AG04450 (cell line): ENCODE results near the gene CEP162. TPM values are rescaled to one million over a fixed set of nuclear protein-coding genes. Genes with fewer than 3 reads are reported as not detected.
"Not testable (repeated sequence)": the region's sequence is repeated elsewhere in the genome, so short reads cannot be mapped to it uniquely, and the experiment has no call there.

Experiments used
- CTCF ChIA-PET: fragments of 300-600, 350-600 bp; formaldehyde crosslinking; extraction: SDS; loops from one replicate; lab custom pipeline; 2022; ENCODE audit warnings: antibody characterized with exemption, inconsistent platforms; lab: Charles Lee
- POLR2A ChIA-PET: fragments of 350-600 bp; formaldehyde crosslinking; extraction: SDS; loops from one replicate; lab custom pipeline; 2021; ENCODE audit warnings: antibody characterized with exemption, inconsistent platforms; lab: Yijun Ruan, JAX
- DNase-seq: peaks from one replicate; pipeline ENCODE4 v3.0.0-alpha.2; 2011; ENCODE audit warnings: low read depth, low spot score
- H3K27ac ChIP-seq: one replicate; pipeline ENCODE4 v1.5.1; 2012; ENCODE audit warnings: low read depth, low read length, control low read depth
- H3K27me3 ChIP-seq: one replicate; pipeline ENCODE4 v1.6.0; 2012; ENCODE audit warnings: low read length; ENCODE audit not compliant: control insufficient read depth, insufficient read depth
- H3K4me3 ChIP-seq: 2 replicates; pipeline ENCODE4 v1.5.1; 2011; ENCODE audit warnings: mild to moderate bottlenecking, low read depth, low read length, control low read depth
- H3K9me3 ChIP-seq: 2 replicates; pipeline ENCODE4 v1.5.1; 2012; ENCODE audit warnings: low read length; ENCODE audit not compliant: control insufficient read depth, insufficient read depth
- CTCF ChIP-seq: IDR thresholded peaks from 2 replicates; pipeline ENCODE4 v1.5.1; 2011; ENCODE audit warnings: low read depth, low read length, control low read depth, inconsistent platforms
- polyA plus RNA-seq: library from polyadenylated mRNA; depleted of rRNA; stranded (reverse); fragments of >200 nt; gene quantifications from 2 replicates; pipeline ENCODE4 v1.2.3, GENCODE V29; 2011

Gene CEP162
- polyA plus RNA-seq, 1 experiment: 5.3 TPM

- Histone ChIP-seq H3K4me3 (no peak overlapping the region), H3K27me3 (no peaks in the 10 kb centered on the region), H3K27ac (peak overlapping the region; percentile 52), H3K9me3 (peaks cover 13% of the 10 kb centered on the region; the same call in 1 of the 2 replicates)
- POLR2A ChIA-PET: interaction anchor here (0.9 kb wide), 1 partner anchor 92 kb away, joined by 3 read pairs; no protein-coding TSS in a partner anchor
- TF ChIP-seq CTCF: no peak
- CTCF ChIA-PET: no interaction called here
- no peak for DNase-seq
Observed at GRCh38 chr6:84136364-84137050, 90.9 kb downstream of the CEP162 start.

DNA sequence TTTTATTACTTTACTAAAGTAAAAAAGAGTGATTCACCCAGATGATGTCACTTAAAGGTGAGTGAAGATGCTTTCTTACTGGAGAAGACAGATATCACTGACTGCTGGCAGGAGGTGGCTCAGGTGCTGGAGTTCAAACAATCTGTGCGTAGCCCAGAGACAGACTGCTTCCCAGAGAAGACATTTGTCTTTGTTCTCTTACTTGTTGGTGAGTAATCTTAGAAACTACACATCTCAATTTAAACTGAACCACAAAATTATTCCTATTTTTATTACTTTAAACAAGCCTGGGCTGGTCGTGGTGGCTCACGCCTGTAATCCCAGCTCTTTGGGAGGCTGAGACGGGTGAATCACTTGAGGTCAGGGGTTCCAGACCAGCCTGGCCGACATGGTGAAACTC is 92.2 kb downstream of the CEP162 start:
- H3K27ac ChIP-seq: no peak overlapping the region
- TF ChIP-seq CTCF: no peak
- ChIA-PET POLR2A (no interaction called here), CTCF (no interaction called here)
- no peaks in the 10 kb centered on the region for H3K27me3 ChIP-seq
- DNase-seq: no peak
- peaks cover 13% of the 10 kb centered on the region; the same call in 1 of the 2 replicates for H3K9me3 ChIP-seq
- H3K4me3 ChIP-seq: no peak overlapping the region

GRCh38 chr6:84133385-84133784 is 94.1 kb downstream of the CEP162 start:
- CTCF ChIA-PET, H3K27me3 ChIP-seq, DNase-seq, H3K4me3 ChIP-seq, POLR2A ChIA-PET, H3K27ac ChIP-seq: not testable (repeated sequence)
- H3K9me3 ChIP-seq: peaks cover 13% of the 10 kb centered on the region; the same call in 1 of the 2 replicates

- H3K4me3 ChIP-seq: not testable (repeated sequence)
- CTCF ChIA-PET: interaction anchor here (0.6 kb wide), 1 partner anchor 260 kb away, joined by 3 read pairs; no protein-coding TSS in a partner anchor
Observed at GRCh38 chr6:84129588-84129987, 97.9 kb downstream of the CEP162 start.

GRCh38 chr6:84123186-84123585 is 104.3 kb downstream of the CEP162 start:
- H3K27me3 ChIP-seq: no peaks in the 10 kb centered on the region
- CTCF ChIA-PET: no interaction called here
- POLR2A ChIA-PET: no interaction called here
- no peak overlapping the region for H3K4me3 ChIP-seq
- H3K9me3 ChIP-seq: no peaks in the 10 kb centered on the region
- no peak for TF ChIP-seq CTCF
- H3K27ac ChIP-seq: no peak overlapping the region
- no peak for DNase-seq

More at GRCh38 chr6:84129588-84129987, 97.9 kb downstream of the CEP162 start:
- peaks cover 13% of the 10 kb centered on the region; the same call in 1 of the 2 replicates for H3K9me3 ChIP-seq
- H3K27me3 ChIP-seq, DNase-seq, POLR2A ChIA-PET, H3K27ac ChIP-seq: not testable (repeated sequence)

- Histone ChIP-seq H3K27ac (no peak overlapping the region), H3K9me3 (no peaks in the 10 kb centered on the region), H3K27me3 (no peaks in the 10 kb centered on the region), H3K4me3 (no peak overlapping the region)
- CTCF ChIA-PET: no interaction called here
- no peak for DNase-seq
- TF ChIP-seq CTCF: no peak
- POLR2A ChIA-PET: no interaction called here
Observed at GRCh38 chr6:84119277-84119676, 108.2 kb downstream of the CEP162 start.
